WI38 (cell line): ENCODE measurements around the gene C3orf20.

Experiments used
- H3K4me3 ChIP-seq: 2 replicates; pipeline ENCODE4 v1.5.1; 2011; ENCODE audit warnings: low read depth, mild to moderate bottlenecking, control low read depth, low read length
- TF ChIP-seq, protein P1 (sequence below): IDR thresholded peaks from 2 replicates; pipeline ENCODE4 v1.5.1; 2012; ENCODE audit warnings: low read depth, mild to moderate bottlenecking, control low read depth, low read length

The C3orf20 gene

DNA sequence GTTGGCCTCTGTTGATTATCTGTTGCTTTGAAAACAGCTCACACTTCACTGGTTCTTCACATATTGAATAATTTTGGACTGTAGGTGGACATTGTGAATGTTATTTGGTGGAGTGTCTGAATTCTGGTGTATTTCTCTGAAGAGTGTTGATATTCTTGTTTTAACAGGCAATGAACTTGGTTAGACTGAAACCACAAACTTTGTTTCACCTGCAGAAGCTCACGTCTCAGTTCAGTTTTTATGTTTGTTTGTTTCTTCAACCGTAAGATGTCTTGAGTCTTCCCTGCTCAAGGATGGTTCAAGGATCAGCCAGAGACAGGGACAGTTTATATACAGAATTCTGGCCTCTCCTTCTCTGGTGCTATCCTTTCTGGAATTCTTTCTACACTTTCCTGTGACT, 43.6 kb downstream of the C3orf20 start:
- H3K4me3 ChIP-seq = no peak overlapping the region

DNA sequence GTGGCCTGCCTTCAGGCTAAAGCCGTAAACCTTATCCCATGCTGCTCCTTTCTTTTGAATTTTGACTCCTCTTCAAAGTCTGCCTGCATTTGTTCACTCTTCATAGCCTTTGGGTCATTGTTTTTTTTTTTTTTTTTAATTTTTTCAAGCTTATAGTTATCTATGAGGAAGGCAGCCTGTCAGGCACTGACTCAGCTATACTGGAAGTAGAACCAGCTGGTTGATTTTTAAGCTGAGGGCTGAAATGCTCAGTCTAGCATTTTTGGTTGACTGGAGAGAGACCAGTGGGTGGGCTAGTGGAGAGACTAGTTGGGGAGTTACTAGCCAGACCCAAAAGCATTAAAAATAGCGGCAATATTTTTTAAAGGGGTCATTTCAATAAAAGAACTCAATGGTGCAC, 44.1 kb downstream of the C3orf20 start:
- no peak overlapping the region for H3K4me3 ChIP-seq
- TF ChIP-seq, protein P1, sequence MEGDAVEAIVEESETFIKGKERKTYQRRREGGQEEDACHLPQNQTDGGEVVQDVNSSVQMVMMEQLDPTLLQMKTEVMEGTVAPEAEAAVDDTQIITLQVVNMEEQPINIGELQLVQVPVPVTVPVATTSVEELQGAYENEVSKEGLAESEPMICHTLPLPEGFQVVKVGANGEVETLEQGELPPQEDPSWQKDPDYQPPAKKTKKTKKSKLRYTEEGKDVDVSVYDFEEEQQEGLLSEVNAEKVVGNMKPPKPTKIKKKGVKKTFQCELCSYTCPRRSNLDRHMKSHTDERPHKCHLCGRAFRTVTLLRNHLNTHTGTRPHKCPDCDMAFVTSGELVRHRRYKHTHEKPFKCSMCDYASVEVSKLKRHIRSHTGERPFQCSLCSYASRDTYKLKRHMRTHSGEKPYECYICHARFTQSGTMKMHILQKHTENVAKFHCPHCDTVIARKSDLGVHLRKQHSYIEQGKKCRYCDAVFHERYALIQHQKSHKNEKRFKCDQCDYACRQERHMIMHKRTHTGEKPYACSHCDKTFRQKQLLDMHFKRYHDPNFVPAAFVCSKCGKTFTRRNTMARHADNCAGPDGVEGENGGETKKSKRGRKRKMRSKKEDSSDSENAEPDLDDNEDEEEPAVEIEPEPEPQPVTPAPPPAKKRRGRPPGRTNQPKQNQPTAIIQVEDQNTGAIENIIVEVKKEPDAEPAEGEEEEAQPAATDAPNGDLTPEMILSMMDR = no peak

More for the DNA sequence above, 43.6 kb downstream of the C3orf20 start:
- TF ChIP-seq, protein P1 = no peak

DNA sequence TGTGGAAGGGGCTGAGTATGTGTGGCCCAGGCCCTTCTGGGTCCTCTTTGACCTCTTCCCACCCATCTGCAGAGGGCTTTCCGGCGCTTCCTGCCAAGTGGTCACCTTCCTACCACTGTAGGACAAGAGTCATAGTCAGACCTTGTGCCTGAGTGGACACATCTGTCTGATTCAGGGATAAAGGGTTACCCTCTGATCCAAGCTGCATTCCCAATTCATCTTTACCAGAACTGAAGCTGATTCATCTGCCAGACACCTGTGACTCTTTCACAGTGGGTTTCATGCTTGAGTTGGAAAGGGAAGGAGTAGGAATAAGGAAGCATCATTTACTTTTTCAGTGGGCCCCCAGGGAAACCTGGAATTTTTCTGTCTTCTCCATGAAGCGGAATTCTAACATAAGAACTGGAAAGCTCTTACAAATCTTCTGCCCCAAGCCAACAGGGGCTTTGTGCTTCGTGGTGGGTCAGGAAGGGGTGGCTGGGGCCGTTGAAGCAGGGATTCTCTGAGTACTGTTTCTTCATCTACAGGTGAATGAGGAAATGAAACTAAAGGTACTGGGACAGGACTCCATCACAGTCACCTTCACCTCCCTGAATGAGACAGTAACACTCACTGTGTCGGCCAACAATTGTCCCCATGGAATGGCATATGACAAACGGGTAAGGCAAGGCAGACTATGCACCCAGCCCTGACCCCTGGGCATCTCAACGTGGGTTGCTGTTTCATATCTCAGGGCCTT, 46.4 kb downstream of the C3orf20 start:
- TF ChIP-seq, protein P1 = no peak
- H3K4me3 ChIP-seq = no peak overlapping the region

DNA sequence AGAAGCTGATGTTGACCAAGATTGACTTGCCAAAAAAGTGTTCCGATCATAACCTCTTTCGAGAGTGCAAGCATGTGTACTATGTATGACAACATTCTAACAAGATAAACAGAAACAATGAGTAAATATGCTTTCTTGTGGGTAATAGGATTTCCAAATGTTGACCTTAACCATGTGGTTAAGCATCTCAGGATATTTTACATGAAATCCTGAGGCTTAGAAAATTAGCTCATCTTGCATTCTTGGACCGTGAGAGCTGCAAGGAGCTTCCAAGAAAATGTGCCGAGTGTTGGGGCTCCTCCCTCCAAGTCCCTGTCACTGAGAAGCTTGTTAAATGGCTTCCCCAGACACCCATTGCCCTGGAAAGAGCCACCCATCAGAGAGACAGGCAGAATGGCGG, 50.1 kb downstream of the C3orf20 start:
- TF ChIP-seq, protein P1 = no peak
- H3K4me3 ChIP-seq = no peak overlapping the region

DNA sequence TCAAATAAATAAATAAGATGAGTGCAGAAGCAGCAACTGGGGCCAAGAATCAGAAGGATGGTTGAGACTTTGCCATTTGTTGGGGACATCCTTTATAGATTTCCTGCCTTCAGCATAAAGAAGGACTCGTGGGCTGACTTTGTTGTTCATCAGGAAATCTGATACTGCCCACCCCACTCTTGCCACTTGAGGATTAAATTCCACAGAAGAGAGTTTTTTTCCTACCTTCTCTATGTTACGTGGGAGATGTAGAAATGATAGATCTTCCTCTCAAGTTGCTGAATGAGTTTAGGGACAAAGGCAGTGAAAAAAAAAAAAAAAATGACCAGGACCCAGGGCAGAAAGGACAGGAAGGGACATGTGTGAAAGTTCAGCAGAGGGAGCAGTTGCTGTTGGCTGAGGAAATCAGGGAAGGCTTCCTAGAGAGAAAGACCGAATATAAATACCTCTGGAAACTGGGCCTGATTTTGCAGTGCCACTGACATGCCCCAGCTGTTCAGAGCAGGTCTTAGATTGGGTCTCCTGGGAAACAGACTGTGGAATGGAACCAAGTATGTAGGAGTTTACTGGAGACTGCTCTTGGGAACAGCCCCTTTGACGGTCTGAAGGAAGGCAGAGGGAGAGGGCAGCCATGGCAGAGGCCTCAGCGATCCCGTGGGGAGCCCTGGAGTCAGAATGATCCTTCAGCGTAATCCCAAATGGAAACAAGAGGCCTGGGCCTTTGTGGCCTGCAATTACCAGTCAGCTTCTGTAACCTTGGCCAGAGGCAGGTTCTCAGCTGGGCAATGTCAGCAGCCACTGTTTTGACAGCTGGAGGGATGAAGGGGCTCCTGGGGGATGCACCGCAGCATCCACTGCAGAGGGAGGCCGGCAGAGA, 50.9 kb downstream of the C3orf20 start:
- H3K4me3 ChIP-seq = no peak overlapping the region
- TF ChIP-seq, protein P1 = no peak

DNA sequence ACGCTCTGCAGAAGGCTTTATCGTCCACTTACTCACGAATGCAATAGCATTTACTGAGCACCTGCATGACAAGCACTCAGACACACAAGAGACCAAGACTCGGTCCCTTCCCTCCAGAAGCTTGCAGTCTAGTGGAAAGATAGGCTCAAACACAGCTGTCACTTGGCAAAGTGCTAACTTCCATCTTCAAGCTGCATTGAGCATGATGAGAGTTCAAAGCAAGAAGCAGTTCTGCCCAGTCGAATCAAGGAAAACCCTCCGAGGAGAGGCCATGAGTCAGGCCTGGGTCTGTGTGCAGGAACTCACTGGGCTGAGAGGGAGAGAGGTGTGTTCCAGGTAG, 51.5 kb downstream of the C3orf20 start:
- TF ChIP-seq, protein P1 = no peak
- H3K4me3 ChIP-seq = no peak overlapping the region

DNA sequence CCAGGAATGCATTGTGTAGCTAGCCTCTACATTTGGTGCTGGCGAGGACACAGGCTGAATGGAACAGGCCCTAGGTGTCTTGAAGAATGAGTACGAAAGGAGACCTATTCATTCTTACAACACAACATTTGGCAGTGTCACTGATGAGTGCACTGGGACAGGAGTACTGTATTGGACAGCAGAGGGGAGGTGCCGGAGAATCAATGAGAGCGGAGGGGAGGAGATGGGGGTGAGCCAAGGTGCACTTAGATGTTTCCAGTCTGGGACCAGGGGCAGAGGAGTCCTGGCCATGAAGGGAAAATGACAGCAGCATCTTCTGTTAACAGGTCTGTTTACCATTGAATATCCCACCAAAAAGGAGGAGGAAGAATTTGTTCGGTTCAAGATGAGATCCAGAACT, 53.2 kb downstream of the C3orf20 start:
- no peak overlapping the region for H3K4me3 ChIP-seq
- TF ChIP-seq, protein P1 = no peak
